ENCODE measurements around the gene AHNAK2.

AHNAK2 gene

DNA sequence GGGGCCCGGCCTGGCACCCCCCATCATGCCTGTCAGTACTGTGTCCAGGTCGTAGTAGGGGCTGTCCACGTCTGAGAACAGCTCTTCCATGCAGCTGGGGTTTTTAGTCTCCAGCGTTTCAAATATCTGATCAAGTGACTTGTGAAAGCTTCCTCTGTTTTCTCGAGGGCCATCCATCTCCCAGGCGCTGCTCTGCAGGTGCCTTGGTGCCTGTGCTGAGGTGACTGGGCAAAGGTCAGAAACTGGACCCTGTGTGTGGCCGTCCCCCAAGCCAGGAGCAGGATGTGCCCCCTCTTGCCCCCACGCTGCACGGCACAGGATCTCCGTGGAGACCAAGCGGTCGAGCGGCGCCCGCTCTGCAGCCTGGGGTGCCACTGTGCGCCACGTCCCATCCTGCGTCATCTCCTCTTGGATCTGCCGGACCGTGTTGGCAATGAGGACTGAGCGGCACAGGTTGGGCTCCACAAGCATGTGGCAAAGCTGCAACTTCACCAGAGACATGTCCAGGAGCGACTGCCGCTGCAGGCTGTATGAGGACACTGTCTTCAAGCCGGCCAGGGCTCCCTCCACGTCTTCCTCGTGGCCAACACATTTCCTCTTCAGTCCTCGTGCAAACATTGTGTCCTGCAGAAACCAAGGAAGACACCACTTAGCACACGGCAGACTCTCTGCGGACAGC, 33.3 kb upstream of the AHNAK2 start:
- DNase-seq: no peak

DNA sequence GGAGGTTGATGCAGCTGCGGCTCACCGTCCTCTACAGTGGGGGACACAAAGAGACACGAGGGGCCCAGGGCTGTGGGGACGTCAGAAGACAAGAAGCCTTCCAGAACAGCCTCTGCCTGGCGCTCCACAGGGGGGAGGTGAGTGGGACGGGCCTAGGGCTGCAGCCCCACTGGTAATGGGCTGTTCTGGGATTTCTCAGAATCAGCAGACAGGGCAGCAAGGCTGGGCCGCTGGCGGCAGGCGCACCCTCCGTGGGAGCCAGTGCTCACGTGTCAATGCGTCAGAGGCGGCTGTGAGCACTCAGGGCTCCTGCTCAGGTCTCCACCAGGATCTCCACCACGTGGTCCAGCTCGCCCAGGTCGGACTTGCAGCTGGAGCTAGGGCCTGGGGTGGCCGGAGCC, 32.7 kb upstream of the AHNAK2 start:
- no peak for DNase-seq

DNA sequence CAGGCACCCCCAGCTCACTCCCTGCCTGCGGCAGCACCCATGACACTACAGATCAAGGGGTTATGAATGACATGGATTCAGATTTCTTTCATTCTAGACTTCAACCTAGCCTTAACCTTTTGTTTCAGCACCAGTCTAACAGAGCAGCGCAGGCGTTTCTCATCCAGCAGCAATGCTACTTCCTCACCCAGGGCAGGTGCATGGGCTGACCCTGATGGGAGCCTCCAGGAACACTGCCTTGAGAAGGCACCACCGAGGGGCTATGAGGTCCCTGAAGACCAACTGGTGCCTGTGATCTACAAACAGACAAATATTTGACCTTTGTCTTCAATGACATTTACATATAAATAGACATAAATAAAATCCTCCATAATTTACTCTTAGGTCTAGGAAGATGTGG, 31.9 kb upstream of the AHNAK2 start:
- DNase-seq: no peak

DNA sequence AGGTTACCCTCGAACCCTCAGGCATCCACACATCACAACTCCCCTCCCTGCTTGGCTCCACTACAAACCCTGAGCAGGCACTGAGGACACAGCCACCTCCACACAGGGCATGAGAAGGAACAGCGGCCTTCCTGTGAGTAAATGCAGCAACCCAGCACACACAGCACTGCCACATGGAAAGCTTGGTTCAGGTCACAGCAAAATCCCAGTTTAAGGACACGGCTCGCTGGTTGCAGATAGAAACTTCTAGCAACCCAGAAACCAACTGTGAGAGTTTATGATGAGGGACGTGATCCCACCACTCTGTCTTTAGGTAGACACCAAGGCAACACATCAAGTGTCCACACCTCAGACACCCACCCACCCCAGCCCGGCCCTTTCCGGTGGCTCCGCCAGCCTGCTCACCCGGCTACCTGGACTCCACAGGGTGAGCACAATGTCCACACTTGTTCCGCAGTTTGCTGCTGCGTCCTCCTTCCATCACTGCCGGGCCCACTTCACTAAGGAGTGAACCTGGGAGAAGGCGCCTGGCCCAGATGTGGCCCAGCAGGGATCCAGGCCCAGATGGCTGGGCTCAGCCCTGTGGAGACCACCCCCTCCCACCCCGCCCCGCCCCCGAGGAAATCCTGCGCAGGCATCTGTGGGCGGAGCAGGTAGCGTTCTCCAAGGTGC, 29.6 kb upstream of the AHNAK2 start:
- DNase-seq: no peak

DNA sequence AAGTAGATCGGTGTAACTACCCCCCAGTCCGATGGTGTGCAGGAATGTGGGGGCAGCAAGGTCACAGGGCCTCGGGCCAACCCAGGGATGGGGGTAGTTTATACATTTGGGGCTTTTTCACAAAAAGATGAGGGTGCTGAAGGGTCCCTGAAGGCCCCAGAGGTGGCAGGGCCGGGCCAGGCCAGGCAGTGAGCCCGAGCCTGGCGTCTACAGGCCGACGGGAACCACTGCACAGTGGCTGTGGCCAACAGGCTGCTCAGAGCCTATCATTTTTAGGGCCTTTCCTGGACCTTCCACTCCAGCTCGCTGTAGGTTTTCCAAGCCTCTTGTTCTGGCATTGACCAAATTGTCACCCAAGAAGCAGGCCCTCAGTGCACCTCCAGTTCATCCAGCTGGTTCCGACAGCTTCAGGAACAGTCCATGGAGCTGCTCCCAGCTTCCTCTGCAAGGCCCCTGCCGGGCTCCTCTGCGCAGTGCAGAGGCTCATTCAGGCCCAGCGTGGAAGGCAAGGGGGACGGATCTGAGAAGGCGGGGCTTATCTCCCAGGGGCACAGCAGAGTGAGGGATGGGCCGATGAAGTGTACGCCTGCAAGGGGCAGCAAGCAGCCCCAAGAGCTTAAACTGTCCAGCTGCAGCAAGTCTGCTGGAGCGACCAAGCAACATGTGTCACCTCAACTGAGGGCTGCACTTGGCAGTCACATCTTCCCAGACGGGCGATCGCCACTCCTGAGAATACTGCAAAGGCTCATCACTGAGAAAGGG, 28.8 kb upstream of the AHNAK2 start:
- DNase-seq: no peak

DNA sequence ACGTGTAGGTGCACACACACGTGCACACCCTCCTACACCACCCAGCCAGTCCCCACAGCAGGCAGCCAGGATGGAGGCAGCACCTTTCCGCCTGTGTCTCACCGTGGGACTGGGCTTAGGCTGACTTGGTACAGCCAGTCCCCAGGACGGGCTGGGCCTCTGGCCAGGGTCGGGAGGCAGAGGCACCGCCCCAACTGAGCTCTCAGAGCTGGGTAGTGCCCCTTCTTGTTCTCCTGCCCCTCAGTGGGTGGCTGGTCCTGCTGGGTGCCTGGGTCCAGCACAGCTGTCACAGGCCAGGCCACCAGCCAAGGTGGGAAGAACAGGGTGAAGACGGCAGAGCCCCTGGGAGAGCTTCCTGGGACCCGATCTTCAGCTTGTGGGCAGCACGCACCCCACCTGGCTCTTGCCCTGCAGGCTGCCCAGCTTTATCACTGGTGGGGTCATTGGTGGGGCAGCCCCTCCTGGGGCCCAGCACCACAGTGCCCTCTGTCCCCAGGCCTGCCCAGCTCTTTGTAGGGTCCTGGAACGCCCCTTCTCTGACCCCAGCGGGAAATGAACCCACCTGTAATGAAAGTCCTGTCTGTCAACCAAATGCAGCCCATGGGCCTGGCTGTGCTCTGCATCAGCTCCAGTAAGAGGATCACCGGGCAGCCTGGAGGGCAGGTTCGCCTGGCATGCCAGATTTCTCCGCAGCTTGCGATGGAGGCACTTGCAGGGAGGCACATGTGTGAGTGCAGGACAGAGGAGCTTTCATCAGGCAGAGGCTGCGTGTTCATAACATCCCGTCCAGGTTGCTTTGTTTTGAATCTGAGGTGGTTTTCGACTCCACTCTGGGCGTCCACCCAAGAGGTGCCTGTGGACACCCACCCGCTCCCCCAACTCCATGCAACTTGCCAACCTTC, 28.0 kb upstream of the AHNAK2 start:
- no peak for DNase-seq

DNA sequence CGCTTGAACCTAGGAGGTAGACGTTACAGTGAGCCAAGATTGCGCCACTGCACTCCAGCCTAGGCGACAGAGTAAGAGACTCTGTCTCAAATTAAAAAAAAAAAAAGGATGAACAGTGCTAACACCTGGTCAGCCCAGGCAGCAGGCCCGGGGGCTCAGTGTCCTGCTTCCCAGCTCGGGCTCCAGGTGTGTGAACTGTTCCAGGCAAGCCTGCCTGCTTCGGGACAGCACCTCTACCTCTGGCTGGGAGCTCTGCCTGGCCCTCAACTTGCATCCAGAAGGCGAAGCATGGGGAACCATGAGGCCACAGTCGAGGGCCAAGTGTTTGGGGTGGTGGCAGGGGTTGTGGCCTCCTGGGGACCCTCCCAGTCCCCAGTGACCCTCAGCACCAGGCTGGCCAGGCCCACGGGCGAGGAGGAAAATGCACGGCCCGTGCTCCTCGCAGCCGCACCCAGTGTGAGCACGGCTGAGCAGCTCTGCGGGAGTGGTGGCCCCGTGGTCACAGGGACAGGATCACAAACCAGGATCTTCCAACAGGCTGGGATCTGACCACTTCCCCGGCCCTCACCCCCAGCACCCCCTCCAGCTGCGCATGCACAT, 27.3 kb upstream of the AHNAK2 start:
- no peak for DNase-seq

DNA sequence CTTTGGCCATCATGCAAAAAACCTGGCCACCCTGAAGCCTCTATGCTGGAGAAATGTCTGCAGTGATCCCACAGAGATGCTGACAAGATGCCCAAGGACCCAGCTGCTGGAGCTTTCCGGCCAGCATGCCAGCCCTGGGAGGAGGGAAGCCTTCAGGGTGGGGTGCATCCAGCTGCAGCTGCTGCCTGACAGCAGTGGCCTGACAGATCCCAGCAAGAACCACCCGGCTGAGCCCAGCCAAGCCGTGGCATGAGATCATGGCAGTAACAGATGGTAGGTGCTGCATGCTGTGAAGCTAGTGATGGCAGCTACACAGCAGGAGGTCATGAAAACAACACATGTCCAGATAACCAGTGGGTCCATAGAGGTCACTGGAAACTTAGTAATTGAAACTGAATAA, 21.2 kb upstream of the AHNAK2 start:
- DNase-seq: no peak

DNA sequence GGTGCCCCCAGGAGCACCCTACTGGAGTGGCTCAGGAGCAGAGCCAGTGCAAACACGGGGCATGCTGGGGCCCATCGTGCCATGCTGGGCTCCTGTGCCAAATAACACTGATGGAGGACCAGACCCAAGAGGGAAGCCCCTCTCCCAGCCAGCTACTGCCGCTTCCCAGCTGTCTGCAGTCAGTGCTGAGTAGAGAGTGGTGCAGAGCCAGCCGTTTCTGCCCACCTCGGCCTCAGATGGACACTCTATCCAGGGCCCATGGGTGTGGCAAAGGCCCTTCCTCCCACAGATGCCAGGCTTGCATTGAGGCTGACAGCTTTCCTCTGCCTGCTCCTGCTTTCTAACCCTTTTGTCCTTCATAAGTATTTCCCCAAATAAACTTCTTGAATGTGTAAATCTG, 20.6 kb upstream of the AHNAK2 start:
- DNase-seq: no peak

DNA sequence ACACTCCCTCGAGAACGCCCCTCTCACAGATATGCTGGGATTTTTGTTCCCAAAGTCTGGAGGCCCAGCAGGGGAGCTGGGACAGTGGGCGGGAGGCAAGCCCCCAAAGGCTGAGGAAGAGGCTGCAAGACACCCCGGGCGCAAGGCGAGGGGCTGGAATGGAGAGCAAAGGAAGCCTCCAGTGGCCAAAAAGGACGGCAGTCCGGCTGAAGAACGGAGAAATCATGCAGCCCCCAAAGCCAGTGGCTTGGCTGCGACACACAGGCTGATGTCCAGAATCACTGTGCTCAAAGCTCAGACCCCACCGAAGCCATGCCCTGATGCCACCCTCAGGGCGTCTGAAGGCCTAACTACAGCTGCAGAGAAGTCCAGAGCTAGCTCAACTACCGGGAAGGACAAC, 18.3 kb upstream of the AHNAK2 start:
- no peak for DNase-seq

DNA sequence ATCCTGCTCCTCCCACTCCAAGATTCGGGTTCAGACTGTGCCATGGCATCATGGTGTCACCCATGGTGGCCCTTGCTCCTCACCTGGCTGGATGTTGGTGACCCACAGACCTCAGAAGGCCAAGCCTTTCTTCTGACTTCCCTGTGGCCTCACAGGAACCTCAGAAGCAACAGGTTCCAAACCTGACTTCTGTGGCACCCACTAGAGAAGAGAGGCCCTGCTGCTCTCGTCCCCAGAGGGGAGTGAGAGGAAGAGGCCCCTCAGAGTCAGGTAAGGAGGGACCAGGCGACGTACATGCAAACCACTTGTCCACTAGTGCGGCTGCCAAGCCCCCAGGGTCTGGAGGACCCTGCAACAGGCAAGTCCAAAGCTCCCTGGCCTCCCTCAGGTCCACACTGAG, 17.9 kb upstream of the AHNAK2 start:
- no peak for DNase-seq

DNA sequence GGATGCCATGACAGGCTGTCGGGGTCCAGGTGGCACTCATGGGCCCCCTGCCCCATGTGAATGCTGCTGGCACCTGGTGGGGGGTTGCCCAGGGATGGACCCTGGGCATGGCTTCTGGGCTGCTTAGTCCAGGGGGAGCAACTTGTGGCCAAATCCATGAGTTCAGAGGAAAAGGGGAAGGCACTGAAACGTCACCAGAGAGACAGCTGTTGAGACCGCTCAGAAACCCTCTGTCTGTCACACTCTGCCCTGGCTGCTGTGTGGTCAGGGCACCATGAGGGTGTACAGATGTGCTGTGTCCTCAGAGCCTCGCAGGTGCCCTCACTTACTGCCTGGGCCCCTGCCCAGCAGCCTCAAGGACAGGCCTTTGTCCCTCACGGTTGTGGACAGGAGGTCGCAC, 16.8 kb upstream of the AHNAK2 start:
- no peak for DNase-seq

DNA sequence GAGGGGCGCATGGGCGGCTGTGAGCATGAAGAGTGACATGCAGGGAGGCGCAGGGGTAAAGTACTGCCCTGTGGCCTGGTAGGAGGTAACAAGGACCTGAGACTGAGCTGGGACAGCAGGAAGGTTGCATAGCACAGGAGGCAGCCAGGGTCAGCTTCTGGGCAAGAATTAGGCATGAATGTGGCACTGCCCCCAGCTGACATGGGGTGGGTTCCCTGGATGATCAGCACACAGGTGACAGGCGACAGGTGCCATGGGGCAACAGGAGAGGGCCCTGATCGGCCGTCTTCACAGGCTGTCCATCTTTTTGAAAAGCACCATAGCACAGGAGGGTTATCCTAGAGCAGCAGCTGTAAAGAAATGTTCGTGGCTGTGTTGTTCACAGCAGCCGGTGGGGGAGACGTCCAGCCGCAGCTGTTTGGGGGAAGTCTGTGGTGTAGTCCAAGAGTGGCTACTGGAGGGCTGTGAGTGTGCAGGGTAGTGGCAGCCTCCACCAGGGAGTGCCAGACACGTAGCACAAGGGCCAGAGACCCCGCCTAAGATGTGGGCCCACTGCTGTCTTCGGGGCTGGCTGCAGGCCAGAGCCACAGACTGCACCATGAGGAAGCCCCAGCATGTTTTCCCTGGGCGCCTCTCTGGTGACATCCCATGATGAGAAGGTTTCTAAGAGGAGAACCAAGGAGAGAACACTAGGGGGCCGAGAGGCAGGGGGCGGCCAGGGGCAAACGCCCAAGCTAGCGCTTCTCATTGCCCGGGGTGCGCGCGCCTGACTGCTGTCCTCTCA, 15.8 kb upstream of the AHNAK2 start:
- DNase-seq: no peak

DNA sequence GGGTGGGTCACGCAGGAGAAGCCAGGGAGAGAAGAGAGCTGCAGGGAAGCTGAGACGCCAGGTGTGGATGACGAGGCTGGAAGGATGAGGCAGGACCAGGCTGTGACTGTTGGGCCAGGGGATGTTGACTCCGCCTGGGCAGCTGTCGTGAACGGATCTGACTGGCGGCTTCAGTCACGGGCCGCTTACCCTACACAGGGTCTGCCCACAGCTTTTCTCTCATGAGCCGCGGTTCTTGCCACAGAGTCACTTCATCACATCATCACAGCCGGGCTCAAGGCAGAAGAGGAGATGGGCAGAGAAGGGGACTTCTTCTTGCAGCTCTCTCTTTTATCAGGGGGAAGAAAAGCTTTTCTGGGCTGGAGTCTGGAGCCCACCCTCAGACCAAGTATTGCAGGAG, 15.1 kb upstream of the AHNAK2 start:
- no peak for DNase-seq

DNA sequence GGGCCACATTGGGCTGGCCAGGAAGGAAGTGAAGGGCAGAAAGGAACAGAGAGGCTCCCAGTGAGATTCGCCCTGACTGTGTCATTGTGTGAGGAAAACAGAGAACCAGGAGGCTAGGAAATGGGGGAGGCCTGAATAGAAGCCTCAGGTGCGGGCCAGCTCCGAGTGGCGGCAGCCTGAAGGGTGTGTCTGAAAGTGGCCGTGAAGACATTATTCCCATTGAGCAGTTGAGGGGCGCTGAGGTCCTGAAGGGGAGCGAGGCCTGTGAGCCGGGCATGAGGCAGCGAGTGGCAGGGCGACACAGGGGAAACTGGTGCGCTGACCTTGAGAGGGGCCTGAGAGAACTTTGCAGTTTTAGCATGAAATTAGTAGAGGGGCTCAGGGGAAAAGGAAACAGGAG, 14.3 kb upstream of the AHNAK2 start:
- no peak for DNase-seq

DNA sequence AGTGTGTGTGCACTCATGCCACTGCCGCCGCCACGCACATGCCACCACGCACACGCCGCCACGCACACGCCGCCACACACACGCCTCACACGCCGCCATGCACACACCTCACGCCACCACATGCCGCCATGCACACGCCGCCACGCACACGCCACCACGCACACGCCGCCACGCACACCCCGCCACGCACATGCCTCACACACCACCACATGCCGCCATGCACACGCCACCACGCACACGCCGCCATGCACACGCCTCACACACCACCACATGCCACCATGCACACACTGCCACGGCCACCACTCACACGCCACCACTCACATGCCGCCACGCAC, 13.7 kb upstream of the AHNAK2 start:
- no peak for DNase-seq

DNA sequence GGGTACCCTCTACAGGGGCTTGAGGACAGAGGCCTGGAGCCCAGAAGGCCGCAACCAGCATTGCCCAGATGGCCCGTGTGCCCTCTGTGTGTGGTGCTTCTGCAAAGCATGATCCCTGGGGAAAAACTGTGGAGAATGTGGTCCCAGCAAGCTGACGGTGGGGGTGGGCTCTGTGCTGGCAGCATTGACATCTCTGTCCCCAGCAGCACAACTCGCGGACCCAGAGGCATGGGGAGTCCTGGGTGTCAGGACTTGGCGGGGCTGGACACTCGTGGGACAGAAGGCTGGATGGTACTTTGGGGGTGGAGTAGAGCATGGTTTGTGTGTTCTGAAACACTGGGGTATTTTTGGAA, 11.8 kb upstream of the AHNAK2 start:
- no peak for DNase-seq

DNA sequence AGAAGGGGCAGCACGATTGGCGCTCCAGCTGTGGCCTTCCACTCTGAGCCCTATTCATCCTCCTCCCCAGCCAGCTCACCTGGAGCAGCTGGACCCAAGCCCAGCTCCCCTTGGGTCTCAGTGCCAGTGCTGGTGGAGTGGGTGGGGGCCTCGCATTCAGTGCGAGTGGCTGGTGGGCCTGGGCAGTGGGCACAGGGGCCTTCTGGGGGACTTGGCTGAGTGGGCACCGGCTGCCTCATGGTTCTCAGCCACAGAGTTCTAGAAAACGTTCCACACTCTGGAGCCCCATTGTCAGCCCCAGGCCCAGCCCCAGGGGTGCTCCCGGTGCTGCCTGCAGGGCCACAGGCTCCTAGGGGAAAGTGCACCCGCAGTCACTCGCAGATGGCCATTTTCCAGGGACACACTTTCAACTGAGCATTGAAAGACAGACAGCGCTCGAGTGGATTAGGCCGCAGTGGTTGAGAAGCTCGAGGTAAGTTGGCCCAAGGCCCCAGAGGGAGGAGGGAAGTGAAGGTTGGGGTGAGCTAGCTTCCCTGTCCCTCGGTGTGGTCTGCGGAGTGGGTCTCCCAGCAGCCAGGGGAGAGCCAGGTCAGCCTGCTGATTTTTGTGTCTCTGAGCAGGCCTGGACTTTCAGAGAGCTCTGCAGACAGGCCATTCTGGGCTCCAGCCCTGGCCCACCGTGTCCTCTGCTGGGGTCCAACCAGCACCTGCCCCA, 11.2 kb upstream of the AHNAK2 start:
- DNase-seq: no peak

DNA sequence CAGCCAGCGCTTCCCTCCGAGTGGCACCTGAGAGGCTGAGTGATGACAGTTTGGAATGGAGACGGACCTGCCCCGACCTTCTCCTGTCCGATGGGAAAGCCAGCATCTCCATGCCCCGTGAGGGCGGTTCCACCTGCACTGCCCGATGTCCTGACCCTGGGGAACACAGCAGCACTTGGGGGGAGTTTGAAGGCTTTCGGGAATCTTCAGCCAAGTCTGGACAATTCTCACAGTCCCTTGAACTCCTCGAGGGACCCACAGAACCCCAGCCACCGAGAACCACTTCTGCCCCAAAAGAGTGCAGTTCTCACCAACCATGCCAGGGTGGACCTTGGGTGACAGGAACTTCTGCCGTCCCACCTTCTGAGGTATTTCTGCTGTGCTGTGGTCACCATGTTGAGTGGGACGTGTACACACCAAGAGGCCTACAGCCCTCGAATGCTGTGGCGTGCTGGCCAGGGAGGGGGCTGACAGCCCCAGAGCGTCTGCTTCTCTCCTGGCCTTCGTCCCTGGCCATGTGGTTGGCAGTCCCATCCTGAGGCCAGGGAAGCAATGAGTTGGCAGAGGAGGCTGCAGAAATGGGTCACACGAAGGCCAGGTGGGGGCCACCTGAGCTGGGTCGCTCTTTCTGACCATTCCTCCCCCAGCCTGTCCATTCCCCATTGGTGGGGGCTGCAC, 8.5 kb upstream of the AHNAK2 start:
- no peak for DNase-seq

DNA sequence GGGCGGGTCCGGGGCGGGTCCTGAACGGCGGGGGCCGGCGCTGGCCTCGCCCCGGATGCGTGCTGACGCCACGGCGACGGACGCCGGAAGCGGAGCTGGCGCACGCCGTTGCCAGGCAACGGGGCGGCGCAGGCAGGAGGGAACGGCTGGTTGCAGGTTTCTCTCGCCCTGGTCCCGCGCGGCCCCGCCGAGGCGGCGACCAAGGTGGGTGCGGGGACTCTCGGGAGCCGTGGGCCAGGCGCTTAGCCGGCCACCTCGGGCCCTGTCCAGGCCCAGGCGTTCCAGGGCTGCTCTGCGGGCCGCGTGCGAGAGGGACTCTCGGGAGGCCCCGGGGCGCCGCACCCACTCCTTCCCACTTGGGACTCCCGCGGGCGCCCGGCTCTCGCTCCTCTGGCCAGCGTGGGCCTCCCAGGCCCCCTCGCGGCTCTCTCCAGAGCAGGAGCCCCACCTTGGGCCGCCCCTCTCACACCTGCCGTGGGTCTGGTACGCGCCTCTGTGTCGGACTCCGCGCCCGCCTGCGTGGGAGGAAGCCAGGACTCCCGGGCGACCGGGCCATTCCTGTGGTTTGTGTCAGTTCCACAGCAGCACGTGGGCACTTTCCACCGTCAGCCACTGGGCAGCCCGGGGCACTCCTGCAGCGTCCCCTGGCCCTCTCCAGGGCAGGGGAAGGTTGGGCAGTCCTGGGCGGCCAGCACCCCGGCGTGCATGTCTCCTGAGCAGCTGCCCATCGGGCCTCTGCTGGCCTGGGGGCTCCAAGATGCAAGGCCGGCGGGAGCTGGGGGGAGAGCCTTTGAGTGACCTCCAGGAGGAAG, 7.7 kb upstream of the AHNAK2 start, which contains the start of gene CLBA1:
Gene CLBA1 (plus strand): TSS at position 114 of the 812 bp plus-strand sequence. CDS start 644 bp downstream, at position 758.
- peak; percentile 84 to 85 for DNase-seq
